ENCODE measurements around the gene TRPM8. TPM values are rescaled to one million over a fixed set of nuclear protein-coding genes. Genes with fewer than 3 reads are reported as not detected.

TRPM8 gene
- polyA plus RNA-seq, 2 of the 4 experiments (the other 2 are of a cell fraction): 0.25 to 0.97 TPM

DNA sequence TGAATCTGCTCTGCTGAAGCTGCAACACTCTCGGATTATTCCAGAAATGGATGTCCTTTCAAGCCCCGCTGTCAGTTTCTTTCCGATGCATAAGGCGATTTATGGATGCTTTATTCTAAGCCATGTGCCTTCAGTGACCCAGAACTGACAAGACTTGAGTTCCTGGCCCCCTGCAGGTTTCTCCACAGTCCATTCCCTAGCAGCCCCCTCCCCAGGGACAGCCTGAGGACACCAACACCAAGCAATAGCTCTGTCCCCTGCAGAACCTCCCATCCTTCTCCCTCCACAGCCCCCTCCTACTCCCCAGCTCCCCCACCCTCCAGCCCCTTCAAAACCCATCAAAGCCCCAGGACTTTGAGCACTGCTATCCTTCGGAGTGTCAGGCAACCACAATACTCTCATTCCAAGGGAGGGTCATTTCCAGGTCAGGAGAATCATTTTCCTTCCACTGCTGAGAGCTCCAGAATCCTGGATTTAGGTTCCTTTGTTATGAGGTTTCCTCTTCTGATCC, 108.8 kb downstream of the TRPM8 start:
- peak overlapping the region; percentile 10; the same call in 1 of the 3 replicates for H3K4me2 ChIP-seq
- peaks cover 9% of the 10 kb centered on the region; the same call in 1 of the 3 replicates for H3K9me3 ChIP-seq
- TF ChIP-seq KDM1A (IDR thresholded peaks at IDR 0.05; ENCODE audit: low read depth): no peak
- no peak for TF ChIP-seq JUN (IDR thresholded peaks at IDR 0.05)
- ATAC-seq (no peak), FAIRE-seq (no peak), DNase-seq (ENCODE audit: low read depth in 1 of 2, low spot score in 1 of 2) (no peak)
- WGBS (ENCODE audit: missing lambda C conversion rate): 77% methylated on average over 5 of the region's 5 CpGs
- ChIA-PET POLR2A (no interaction called here), CTCF (interaction anchor here (1.2 to 1.3 kb wide), 2 partner anchors 13 to 26 kb away, joined by 3 to 6 read pairs; no protein-coding TSS in a partner anchor)
- H3K4me3 ChIP-seq: no peak overlapping the region
- peak overlapping the region in 1 of 2 experiments; percentile 70; a peak in 4 of 6 replicates for H3K27ac ChIP-seq
- H3K4me1 ChIP-seq: peaks cover 33% of the 10 kb centered on the region

DNA sequence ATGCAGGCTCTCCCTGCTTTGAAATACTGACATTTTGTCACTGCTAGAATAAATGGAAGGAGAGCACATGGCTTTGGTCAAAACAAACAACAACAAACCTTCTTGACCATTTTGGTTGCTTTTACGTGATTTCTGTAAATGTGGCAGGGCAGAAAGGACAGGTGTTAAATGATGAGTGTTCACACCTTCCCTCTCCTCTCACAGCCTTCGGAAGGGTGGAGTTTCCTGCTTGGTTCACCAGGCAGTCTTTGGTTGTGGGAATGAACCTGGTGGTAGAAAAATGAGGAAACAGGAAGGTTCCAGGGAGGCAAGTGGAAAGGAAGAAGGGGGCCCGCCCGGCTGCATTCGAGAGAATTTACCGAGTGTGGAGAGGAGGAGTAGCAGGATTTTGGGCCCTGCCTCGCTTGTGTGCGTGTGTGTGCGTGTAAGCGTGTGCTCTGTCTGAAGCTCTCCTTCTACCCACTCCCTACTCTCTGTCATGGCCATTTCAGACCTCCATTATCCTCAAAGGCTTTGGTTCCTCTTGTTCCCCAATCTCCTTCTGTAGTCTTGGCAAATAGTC, 109.6 kb downstream of the TRPM8 start:
- WGBS (ENCODE audit: missing lambda C conversion rate): 93% methylated on average over 10 of the region's 10 CpGs
- ChIA-PET POLR2A (no interaction called here), CTCF (interaction anchor here (1.3 kb wide), 1 partner anchor 13 kb away, joined by 6 read pairs; no protein-coding TSS in a partner anchor)
- H3K27ac ChIP-seq: peak overlapping the region in 1 of 2 experiments; percentile 70; a peak in 3 of 6 replicates
- H3K9me3 ChIP-seq: peaks cover 17% of the 10 kb centered on the region; the same call in 2 of the 3 replicates
- no peak for ATAC-seq
- DNase-seq (ENCODE audit: low read depth in 1 of 2, low spot score in 1 of 2): no peak
- H3K4me3 ChIP-seq: no peak overlapping the region
- TF ChIP-seq, protein P1, sequence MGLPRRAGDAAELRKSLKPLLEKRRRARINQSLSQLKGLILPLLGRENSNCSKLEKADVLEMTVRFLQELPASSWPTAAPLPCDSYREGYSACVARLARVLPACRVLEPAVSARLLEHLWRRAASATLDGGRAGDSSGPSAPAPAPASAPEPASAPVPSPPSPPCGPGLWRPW (IDR thresholded peaks at IDR 0.05): no peak
- TF ChIP-seq FOSL2 (IDR thresholded peaks at IDR 0.05): no peak
- TF ChIP-seq FOSL2 (CRISPR knock-in tag; IDR thresholded peaks at IDR 0.05): no peak
- TF ChIP-seq ZC3H11A (IDR thresholded peaks at IDR 0.05): no peak
- no peak for TF ChIP-seq HOXA7 (CRISPR knock-in tag; IDR thresholded peaks at IDR 0.05)
- TF ChIP-seq FOXS1 (CRISPR knock-in tag; IDR thresholded peaks at IDR 0.05): no peak
- TF ChIP-seq FOSB (CRISPR knock-in tag; IDR thresholded peaks at IDR 0.05): no peak
- TF ChIP-seq, protein P2, sequence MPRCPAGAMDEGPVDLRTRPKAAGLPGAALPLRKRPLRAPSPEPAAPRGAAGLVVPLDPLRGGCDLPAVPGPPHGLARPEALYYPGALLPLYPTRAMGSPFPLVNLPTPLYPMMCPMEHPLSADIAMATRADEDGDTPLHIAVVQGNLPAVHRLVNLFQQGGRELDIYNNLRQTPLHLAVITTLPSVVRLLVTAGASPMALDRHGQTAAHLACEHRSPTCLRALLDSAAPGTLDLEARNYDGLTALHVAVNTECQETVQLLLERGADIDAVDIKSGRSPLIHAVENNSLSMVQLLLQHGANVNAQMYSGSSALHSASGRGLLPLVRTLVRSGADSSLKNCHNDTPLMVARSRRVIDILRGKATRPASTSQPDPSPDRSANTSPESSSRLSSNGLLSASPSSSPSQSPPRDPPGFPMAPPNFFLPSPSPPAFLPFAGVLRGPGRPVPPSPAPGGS (IDR thresholded peaks at IDR 0.05): no peak
- TF ChIP-seq CBX2 (IDR thresholded peaks at IDR 0.05; ENCODE audit: borderline replicate concordance, low read depth): no peak
- TF ChIP-seq, protein P3, sequence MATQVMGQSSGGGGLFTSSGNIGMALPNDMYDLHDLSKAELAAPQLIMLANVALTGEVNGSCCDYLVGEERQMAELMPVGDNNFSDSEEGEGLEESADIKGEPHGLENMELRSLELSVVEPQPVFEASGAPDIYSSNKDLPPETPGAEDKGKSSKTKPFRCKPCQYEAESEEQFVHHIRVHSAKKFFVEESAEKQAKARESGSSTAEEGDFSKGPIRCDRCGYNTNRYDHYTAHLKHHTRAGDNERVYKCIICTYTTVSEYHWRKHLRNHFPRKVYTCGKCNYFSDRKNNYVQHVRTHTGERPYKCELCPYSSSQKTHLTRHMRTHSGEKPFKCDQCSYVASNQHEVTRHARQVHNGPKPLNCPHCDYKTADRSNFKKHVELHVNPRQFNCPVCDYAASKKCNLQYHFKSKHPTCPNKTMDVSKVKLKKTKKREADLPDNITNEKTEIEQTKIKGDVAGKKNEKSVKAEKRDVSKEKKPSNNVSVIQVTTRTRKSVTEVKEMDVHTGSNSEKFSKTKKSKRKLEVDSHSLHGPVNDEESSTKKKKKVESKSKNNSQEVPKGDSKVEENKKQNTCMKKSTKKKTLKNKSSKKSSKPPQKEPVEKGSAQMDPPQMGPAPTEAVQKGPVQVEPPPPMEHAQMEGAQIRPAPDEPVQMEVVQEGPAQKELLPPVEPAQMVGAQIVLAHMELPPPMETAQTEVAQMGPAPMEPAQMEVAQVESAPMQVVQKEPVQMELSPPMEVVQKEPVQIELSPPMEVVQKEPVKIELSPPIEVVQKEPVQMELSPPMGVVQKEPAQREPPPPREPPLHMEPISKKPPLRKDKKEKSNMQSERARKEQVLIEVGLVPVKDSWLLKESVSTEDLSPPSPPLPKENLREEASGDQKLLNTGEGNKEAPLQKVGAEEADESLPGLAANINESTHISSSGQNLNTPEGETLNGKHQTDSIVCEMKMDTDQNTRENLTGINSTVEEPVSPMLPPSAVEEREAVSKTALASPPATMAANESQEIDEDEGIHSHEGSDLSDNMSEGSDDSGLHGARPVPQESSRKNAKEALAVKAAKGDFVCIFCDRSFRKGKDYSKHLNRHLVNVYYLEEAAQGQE (IDR thresholded peaks at IDR 0.05): no peak
- TF ChIP-seq, protein P4, sequence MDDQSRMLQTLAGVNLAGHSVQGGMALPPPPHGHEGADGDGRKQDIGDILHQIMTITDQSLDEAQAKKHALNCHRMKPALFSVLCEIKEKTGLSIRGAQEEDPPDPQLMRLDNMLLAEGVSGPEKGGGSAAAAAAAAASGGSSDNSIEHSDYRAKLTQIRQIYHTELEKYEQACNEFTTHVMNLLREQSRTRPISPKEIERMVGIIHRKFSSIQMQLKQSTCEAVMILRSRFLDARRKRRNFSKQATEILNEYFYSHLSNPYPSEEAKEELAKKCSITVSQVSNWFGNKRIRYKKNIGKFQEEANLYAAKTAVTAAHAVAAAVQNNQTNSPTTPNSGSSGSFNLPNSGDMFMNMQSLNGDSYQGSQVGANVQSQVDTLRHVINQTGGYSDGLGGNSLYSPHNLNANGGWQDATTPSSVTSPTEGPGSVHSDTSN (IDR thresholded peaks at IDR 0.05): no peak
- no peak for TF ChIP-seq JUN (IDR thresholded peaks at IDR 0.05)
- no peak for TF ChIP-seq HDAC2 (IDR thresholded peaks at IDR 0.05)
- no peak for TF ChIP-seq TFCP2L1 (CRISPR knock-in tag; IDR thresholded peaks at IDR 0.05)
- TF ChIP-seq, protein P5, sequence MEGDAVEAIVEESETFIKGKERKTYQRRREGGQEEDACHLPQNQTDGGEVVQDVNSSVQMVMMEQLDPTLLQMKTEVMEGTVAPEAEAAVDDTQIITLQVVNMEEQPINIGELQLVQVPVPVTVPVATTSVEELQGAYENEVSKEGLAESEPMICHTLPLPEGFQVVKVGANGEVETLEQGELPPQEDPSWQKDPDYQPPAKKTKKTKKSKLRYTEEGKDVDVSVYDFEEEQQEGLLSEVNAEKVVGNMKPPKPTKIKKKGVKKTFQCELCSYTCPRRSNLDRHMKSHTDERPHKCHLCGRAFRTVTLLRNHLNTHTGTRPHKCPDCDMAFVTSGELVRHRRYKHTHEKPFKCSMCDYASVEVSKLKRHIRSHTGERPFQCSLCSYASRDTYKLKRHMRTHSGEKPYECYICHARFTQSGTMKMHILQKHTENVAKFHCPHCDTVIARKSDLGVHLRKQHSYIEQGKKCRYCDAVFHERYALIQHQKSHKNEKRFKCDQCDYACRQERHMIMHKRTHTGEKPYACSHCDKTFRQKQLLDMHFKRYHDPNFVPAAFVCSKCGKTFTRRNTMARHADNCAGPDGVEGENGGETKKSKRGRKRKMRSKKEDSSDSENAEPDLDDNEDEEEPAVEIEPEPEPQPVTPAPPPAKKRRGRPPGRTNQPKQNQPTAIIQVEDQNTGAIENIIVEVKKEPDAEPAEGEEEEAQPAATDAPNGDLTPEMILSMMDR (IDR thresholded peaks at IDR 0.05): no peak
- TF ChIP-seq HOXB5 (CRISPR knock-in tag; IDR thresholded peaks at IDR 0.05): no peak
- TF ChIP-seq CBX8 (IDR thresholded peaks at IDR 0.05): no peak
- TF ChIP-seq TP53 (CRISPR knock-in tag; IDR thresholded peaks at IDR 0.05): no peak
- no peak for TF ChIP-seq BHLHE40 (IDR thresholded peaks at IDR 0.05; ENCODE audit: low read depth, low read length)
- no peak for TF ChIP-seq ZSCAN20 (CRISPR knock-in tag; IDR thresholded peaks at IDR 0.05)
- TF ChIP-seq GATA3 (IDR thresholded peaks at IDR 0.05; ENCODE audit: borderline replicate concordance): no peak
- no peak for FAIRE-seq
- H3K4me2 ChIP-seq: no peak overlapping the region
- H3K4me1 ChIP-seq: peaks cover 37% of the 10 kb centered on the region
